HG03025 (cell line): Measurements from ENCODE around the gene CADPS.

Source experiments
- ATAC-seq: cut with Tn5 transposase; IDR thresholded peaks from one replicate; pipeline ENCODE4 v1.9.1; 2021; ENCODE audit warnings: mild to moderate bottlenecking, moderate library complexity; ENCODE audit not compliant: unreplicated experiment, low FRiP score

The CADPS gene

GRCh38 chr3:62532796-62533195 is 342.4 kb downstream of the CADPS start:
- ATAC-seq = no peak

DNA sequence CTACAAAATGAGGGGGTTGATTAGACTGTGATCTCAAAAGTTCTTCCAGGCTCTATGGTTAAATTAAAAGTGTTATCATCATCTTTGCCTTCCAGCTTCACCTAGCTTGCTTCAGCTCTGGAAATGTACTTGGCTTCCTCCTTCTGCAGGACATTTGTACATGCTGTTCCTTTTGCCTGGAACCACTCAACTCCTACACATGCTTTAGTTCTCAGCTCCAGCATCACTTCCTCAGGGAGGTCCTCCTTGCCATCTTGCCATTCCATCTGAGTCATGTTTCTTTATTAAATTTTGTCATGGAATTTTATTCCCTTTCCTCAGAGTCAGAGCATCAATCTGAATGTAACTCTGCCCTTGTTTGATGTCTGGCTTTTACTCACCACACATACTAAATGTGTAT is 343.2 kb downstream of the CADPS start:
- no peak for ATAC-seq

GRCh38 chr3:62531493-62531892 is 343.7 kb downstream of the CADPS start:
- ATAC-seq = no peak

DNA sequence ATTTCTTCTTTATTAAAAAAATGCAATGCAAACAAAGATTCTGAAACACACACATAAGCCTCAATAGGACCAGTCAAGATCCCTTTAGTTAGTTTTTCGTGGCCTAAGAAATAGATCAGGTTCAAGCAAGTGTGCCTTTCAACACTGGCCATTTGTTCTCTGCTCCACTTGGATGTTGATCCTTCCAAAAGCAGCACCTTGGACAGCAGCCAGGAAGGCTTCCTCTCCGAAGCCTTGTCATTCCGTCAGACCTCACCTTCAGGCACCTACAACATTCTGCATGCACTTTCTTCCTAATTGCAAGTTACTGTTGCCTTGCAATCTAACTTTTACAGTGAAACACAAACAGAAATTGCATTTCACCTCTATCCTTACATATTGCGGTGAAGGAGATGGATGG is 346.0 kb downstream of the CADPS start:
- no peak for ATAC-seq

- no peak for ATAC-seq
These were observed 347.7 kb downstream of the CADPS start for GRCh38 chr3:62527474-62527873.

DNA sequence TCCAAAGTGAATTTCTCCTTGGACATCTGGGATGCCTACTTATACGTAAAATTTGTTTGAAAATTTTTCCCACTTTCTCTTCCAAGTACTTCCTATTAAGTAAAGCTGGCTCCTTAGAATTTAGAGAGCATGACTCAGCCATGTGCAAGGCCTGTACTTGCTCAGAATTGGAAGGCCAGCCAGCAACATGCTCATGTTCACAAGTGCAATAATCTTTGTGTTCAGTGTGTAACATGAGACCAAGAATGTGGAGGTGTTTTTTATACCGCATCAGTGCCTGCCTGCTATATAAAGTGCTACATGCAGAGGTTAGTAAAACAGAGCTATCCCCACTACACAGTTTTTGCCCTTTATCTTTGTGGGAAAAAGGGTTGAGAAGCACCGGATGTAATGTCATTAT is 349.9 kb downstream of the CADPS start:
- ATAC-seq = no peak

GRCh38 chr3:62523672-62524071 is 351.5 kb downstream of the CADPS start:
- ATAC-seq = no peak

DNA sequence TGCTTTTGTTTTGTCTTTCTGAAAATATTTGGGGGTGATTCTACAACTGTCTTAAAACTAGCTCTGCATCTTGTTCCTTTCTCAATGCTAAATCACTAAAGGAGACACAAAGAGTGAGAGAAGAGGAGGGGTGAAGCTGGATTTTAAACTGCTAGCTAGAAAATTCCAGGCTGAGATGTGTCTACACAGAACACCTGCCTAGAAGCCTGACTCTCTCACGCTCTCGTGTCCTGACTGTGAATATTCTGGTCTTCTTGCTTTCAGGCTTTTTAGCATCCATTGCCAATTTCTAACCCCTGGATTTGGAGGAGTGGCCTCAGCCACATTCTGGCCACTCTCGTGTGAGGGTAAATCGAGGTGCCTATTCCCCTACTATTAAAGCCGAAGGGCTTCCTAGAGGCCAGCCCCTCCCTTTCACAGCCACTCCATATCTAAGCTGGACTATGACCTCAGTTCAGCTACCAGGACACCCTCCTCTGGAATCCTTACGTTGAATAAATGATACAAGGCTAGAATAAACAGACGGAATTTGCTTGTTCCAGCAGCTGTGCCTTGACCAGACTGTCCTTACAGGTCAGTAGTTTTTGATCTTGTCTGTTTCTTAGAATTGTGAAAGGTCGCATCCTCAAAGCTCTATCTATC is 353.6 kb downstream of the CADPS start:
- ATAC-seq = no peak

DNA sequence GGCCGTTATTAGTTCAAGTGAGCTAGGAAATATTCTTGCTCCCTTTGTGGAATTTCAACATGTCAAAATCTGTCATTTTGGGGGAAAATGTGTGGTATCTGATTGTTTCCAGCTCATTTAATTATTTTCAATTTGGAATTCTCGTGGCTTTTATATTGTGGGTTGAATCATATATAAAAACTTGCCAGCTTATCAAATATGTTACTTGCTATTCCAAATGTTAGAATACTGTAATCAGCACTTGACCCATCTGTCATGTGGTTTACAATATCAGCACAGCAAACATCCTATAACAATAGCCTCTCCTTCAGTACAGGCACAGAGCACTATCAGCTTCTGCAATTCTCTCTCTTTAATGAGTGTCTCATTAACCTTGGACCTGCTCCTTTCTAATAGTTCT is 371.7 kb downstream of the CADPS start:
- no peak for ATAC-seq

GRCh38 chr3:62502315-62503300 is 372.6 kb downstream of the CADPS start:
- ATAC-seq = no peak

DNA sequence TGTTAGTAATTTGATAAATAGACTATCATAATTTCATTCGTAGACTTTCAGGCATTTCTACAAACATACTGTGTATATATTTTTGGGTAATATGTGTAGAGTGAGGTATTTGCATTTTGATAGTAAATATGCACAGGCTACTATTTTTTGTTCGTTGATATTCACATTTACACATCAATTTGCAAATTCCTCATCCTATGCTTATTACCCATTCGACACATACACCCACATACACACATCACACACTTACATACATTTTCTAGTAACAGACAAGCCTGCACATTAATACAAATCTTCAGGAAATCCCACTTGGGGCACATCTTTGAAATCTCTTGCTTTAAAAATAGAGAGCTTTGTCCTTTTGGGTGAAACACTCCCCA is 373.9 kb downstream of the CADPS start:
- no peak for ATAC-seq

DNA sequence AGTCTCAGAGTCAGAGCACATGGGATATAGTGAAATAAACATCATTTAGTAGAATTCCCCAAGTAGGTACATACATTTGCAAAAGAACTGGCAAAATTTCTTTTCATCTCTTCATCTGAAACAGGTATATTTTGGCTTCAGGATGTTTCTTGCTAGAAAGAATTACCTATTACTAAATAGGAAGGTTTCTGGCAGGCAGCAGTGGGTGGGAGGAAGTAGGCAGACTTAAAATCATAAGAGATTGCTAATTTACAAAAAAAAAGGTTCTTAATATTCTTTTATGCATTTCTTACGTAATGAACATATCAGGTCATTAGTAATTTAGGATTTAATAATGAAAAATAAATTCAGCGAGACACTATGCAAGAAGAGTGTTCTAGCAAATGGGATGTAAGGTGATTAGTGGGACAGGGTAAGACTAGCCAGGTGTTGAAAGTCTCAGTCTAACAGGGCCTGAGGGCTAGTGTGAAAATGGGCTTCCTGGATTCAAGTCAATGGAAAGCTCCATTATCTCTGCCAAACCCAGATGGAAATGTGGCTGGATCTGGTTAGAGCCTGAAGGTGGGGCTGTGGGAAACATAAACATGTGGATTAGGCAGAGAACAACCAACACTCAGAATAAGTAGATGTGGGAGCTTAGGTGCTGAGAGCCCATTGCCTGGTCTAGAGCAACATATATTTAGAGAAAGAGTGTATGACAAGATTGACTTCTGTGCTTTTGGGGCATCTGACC is 374.5 kb downstream of the CADPS start:
- ATAC-seq = no peak

- no peak for ATAC-seq
These were observed 378.1 kb downstream of the CADPS start for GRCh38 chr3:62497156-62497555.

DNA sequence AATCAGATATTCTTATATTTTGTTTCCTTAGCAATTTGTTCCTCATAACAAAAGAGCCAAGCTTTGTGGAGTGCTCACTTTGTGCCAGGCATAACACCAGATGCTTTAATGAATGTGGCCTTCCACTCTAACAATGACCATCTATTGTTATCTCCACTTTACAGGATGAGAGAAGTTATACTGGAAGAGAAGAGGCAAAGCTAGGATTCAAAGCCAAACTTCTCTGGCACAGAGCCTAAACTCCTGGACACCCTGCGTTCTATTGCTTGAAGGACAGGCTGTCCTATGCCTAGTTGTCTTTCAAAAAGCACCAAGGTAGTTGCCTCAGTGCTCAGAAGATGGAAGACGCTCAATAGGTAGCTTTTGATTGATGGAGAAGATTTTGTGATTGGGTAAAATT is 378.7 kb downstream of the CADPS start:
- ATAC-seq = no peak

DNA sequence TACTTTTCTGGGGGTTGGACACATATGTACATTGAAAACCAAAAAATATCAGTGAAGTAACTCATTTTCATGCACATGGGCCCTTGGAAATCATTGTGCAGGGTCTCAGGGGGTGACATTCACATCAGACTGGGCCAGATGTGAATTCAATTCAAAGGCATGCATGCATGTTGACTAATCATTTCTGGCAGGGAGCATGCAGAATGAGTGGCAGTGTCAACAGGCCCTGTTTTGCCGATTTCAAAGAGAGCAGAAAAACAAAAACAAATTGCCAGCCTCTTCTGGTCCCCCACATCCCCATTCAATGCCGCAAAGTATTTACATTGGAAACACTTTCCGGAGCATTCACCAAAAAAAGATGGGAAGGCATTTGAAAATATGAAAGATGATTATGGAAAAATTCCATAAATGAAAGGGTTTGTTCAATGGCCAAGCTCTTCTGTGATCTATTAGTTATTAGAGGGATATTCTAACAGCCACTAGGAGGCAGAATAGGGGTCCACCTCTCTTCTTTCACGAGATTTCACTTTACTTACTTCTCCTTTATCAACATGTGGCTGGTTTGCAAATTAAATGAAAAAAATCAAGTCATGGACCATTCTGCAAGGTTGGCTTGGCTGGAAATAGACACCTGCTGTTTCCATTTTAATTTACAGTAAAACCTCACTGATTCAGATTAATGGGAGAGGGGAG is 382.0 kb downstream of the CADPS start:
- ATAC-seq = no peak

- no peak for ATAC-seq
These were observed 392.3 kb downstream of the CADPS start for GRCh38 chr3:62482961-62483360.

DNA sequence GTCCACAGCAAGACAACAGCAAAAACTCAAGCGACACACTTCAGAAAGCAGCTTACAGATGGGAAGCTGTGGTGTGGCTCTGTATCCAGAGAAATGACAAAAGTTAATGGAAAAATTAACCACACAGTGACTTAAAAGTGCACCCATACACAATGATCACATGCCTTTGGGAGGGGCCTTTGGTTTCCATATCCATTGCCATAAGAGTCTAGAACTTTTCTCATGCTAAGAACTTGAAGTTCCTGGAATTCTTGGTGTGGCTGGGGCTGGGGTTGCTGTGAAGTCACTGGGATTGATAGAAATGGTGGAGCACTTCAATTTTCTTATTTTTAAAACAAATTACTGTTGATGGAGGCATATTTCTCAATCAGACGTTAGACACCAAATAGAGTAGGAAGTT is 393.3 kb downstream of the CADPS start:
- no peak for ATAC-seq

DNA sequence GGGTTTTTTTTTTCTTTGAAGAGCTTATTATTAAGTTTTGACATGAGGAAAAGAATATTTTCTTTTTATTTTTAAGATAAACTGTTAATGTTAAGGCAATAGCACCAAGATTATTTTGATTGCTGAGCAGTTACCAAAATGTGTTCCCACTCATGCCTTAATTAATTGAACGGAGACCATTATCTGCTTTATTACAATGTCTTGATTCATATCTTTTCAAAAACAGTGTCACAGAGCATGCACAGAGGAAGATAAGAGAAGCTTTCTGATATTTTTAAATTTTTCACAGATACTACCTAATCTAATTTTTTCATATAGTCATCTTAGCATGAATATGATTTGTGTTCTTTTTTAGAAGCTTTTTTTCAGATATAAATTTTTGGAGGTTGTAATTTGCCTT is 395.2 kb downstream of the CADPS start:
- no peak for ATAC-seq

DNA sequence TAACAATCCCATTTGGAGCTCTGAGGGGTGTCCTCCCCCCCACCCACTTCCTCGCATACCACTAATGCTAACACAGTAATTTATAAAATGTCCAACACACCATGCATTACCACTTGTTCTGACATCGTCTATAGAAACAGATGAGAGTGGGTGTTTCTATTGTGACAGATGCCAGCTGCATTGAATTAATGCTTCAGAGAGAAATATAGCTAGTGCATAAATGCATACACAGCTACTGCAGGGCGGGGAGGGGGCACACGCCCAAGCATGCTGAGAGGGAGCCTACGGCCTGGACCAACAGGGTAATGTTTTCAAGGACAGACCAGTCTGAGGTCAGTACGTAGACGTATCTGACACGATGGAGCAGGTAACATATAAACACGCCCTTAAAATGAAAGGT is 395.9 kb downstream of the CADPS start:
- ATAC-seq = no peak

- no peak for ATAC-seq
These were observed 399.9 kb downstream of the CADPS start for GRCh38 chr3:62475306-62475705.
